ENCODE results near the gene SMC1B.
A peak's percentile ranks its signal among the peaks of the same experiment; 100 is the strongest.
"Not testable (repeated sequence)": the region's sequence is repeated elsewhere in the genome, so short reads cannot be mapped to it uniquely, and the experiment has no call there.

The SMC1B gene

DNA sequence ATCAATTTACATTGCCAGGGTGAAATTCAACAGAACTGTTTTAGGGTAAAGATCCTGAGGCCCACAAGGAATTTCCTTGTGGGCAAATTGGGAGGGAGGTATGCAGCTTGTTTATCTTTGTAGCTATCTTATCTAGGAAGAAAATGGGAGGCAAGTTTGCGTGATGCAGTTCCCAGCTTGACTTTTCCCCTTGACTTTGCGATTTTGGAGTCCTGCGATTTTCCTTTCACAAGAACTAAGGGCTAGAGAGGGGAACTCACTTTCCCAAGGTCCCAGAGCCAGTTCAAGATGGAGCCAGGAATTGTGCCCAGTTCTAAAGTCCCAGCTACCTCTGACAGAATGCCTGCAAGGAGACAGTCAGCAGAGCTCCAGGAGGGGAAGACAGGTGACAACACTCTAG, 30.8 kb upstream of the SMC1B start:
- no peak for TF ChIP-seq CTCF (IDR thresholded peaks at IDR 0.05; ENCODE audit: control insufficient read depth, extremely low read depth, insufficient read depth)
- no peak for DNase-seq (ENCODE audit: low read depth)
- H3K4me3 ChIP-seq (ENCODE audit: low read depth, low read length), result no peak overlapping the region

- TF ChIP-seq CTCF (IDR thresholded peaks at IDR 0.05; ENCODE audit: control insufficient read depth, extremely low read depth, insufficient read depth), result no peak
- DNase-seq (ENCODE audit: low read depth), result no peak
- no peak overlapping the region for H3K4me3 ChIP-seq (ENCODE audit: low read depth, low read length)
These were observed 28.7 kb upstream of the SMC1B start for GRCh38 chr22:45442116-45442515.

GRCh38 chr22:45441138-45441537, 27.7 kb upstream of the SMC1B start:
- TF ChIP-seq CTCF (IDR thresholded peaks at IDR 0.05; ENCODE audit: control insufficient read depth, extremely low read depth, insufficient read depth), result peak; percentile 90
- peak; percentile 28 for DNase-seq (ENCODE audit: low read depth)
- no peak overlapping the region for H3K4me3 ChIP-seq (ENCODE audit: low read depth, low read length)

DNA sequence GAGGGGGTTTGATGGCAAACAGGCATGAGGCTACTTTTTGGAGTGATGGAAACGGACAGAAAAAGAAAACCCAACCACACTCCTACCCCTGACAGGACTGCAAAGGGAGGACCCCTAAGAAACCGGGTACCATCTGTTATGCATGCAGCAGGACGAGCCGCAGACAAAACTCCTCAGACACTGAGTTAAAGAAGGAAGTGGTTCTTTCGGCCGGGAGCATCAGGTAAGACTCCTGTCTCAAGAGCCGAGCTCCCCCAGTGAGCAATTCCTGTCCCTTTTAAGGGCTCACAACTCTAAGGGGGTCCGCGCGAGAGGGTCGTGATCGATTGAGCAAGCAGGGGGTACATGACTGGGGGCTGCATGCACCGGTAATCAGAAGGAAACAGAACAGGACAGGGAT, 27.3 kb upstream of the SMC1B start:
- H3K4me3 ChIP-seq (ENCODE audit: low read depth, low read length), result not testable (repeated sequence)

DNA sequence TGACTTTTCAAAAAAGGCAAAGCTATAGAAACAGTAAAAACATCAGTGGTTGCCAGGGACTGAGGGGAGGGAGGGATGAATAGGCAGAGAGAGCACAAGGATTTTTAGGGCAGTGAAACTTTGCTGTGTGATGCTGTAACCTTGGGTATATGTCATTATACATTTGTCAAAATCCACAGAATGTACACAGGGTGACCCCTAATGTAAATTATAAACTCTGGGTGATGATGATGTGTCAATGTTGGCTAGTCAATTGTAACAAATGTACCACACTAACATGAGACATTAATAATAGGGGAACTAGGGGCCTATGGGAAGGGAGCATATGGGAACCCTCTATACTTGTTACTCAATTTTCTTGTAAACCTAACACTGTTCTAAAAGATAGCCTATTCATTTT, 24.9 kb upstream of the SMC1B start:
- H3K4me3 ChIP-seq (ENCODE audit: low read depth, low read length), result no peak overlapping the region
- no peak for TF ChIP-seq CTCF (IDR thresholded peaks at IDR 0.05; ENCODE audit: control insufficient read depth, extremely low read depth, insufficient read depth)
- DNase-seq (ENCODE audit: low read depth), result no peak

More for the DNA sequence above, 27.3 kb upstream of the SMC1B start:
- not testable (repeated sequence) for DNase-seq (ENCODE audit: low read depth)

- DNase-seq (ENCODE audit: low read depth); H3K4me3 ChIP-seq (ENCODE audit: low read depth, low read length): not testable (repeated sequence)
These were observed 23.6 kb upstream of the SMC1B start for GRCh38 chr22:45436871-45437517.

GRCh38 chr22:45435544-45436139, 22.2 kb upstream of the SMC1B start:
- DNase-seq (ENCODE audit: low read depth), result peak; percentile 77
- no peak overlapping the region for H3K4me3 ChIP-seq (ENCODE audit: low read depth, low read length)
- peak; percentile 94 for TF ChIP-seq CTCF (IDR thresholded peaks at IDR 0.05; ENCODE audit: control insufficient read depth, extremely low read depth, insufficient read depth)

- TF ChIP-seq CTCF (IDR thresholded peaks at IDR 0.05; ENCODE audit: control insufficient read depth, extremely low read depth, insufficient read depth), result no peak
- no peak for DNase-seq (ENCODE audit: low read depth)
- no peak overlapping the region for H3K4me3 ChIP-seq (ENCODE audit: low read depth, low read length)
These were observed 21.6 kb upstream of the SMC1B start for GRCh38 chr22:45434981-45435380.
